PC-3 (cell line): Measurements from ENCODE around the gene HOXA9. TPM values are rescaled to one million over a fixed set of nuclear protein-coding genes. Genes with fewer than 3 reads are reported as not detected.

Experiments used
- ATAC-seq: fragments of 200-7000 bp; cut with Tn5 transposase; 2 replicates; pipeline ENCODE4 v1.9.1; 2020; ENCODE audit warnings: mild to moderate bottlenecking, moderate library complexity
- BruUV-seq: library from RNA; stranded (reverse); fragments of 400-500 nt; replicated peaks from 2 replicates; lab custom pipeline; 2021; lab: Mats Ljungman, UMichigan
- CTCF ChIA-PET: fragments of 300-600 bp; sonication (Branson Sonifier 250); formaldehyde crosslinking; loops from one replicate; lab custom pipeline; 2022; ENCODE audit warnings: antibody characterized with exemption; lab: Charles Lee
- POLR2A ChIA-PET: fragments of 300-600 bp; sonication (Branson Sonifier 250); formaldehyde crosslinking; loops from one replicate; lab custom pipeline; 2022; ENCODE audit warnings: antibody characterized with exemption; ENCODE audit not compliant: unreplicated experiment; lab: Charles Lee
- DNase-seq: peaks from one replicate; pipeline ENCODE4 v3.0.0-alpha.2; 2015
- H2AFZ ChIP-seq: fragments of 300-600 bp; sonication (generic); 2 replicates; pipeline ENCODE4 v1.6.0; 2016; ENCODE audit warnings: antibody characterized with exemption, low read length
- H3F3A ChIP-seq: fragments of 300-600 bp; sonication (generic); one replicate; pipeline ENCODE4 v1.6.0; 2017; ENCODE audit warnings: antibody characterized with exemption, low read length, control low read depth, mild to moderate bottlenecking; ENCODE audit not compliant: unreplicated experiment
- H3K27ac ChIP-seq: fragments of 300-600 bp; sonication (generic); 2 replicates; pipeline ENCODE4 v1.5.1; 2016; ENCODE audit warnings: mild to moderate bottlenecking, low read length
- H3K27me3 ChIP-seq: fragments of 300-600 bp; sonication (generic); 2 replicates; pipeline ENCODE4 v1.6.1; 2016; ENCODE audit warnings: low read length, mixed read lengths
- H3K36me3 ChIP-seq: fragments of 300-600 bp; sonication (generic); 2 replicates; pipeline ENCODE4 v1.6.1; 2016; ENCODE audit warnings: low read depth, mixed run types, low read length, mixed read lengths
- H3K4me1 ChIP-seq: fragments of 300-600 bp; sonication (generic); 2 replicates; pipeline ENCODE4 v1.5.1; 2016; ENCODE audit warnings: low read length; ENCODE audit not compliant: insufficient read depth
- H3K4me2 ChIP-seq: fragments of 300-600 bp; sonication (generic); 2 replicates; pipeline ENCODE4 v1.6.0; 2016; ENCODE audit warnings: low read length
- H3K4me3 ChIP-seq: fragments of 300-600 bp; sonication (generic); 2 replicates; pipeline ENCODE4 v1.5.1; 2016; ENCODE audit warnings: mild to moderate bottlenecking, low read length, mixed read lengths
- H3K79me2 ChIP-seq: fragments of 300-600 bp; sonication (generic); 2 replicates; pipeline ENCODE4 v1.6.1; 2017; ENCODE audit warnings: low read length, mixed read lengths
- H3K9ac ChIP-seq: fragments of 300-600 bp; sonication (generic); 2 replicates; pipeline ENCODE4 v1.6.0; 2016; ENCODE audit warnings: mild to moderate bottlenecking, low read length
- H3K9me2 ChIP-seq: fragments of 300-600 bp; sonication (generic); replicated peaks from 2 replicates; pipeline ENCODE4 v1.6.1; 2016; ENCODE audit warnings: mixed run types, low read length, mixed read lengths
- H3K9me3 ChIP-seq: fragments of 300-600 bp; sonication (generic); 2 replicates; pipeline ENCODE4 v1.6.1; 2016; ENCODE audit warnings: low read length, mixed read lengths
- H4K20me1 ChIP-seq: fragments of 300-600 bp; sonication (generic); 2 replicates; pipeline ENCODE4 v1.6.1; 2016; ENCODE audit warnings: low read length, mixed read lengths
- EZH2 ChIP-seq: fragments of 300-600 bp; sonication (generic); IDR thresholded peaks from one replicate; pipeline ENCODE4 v1.6.1; 2017; ENCODE audit warnings: antibody characterized with exemption, mild to moderate bottlenecking, low read length; ENCODE audit not compliant: unreplicated experiment
- EZH2phosphoT487 ChIP-seq: fragments of 300-600 bp; sonication (generic); IDR thresholded peaks from 2 replicates; pipeline ENCODE4 v1.6.1; 2018; ENCODE audit warnings: mild to moderate bottlenecking, antibody characterized with exemption, low read length, borderline replicate concordance
- intact Hi-C: fragments of 100-400 bp; cut with micrococcal nuclease; formaldehyde crosslinking; loops from 2 replicates; pipeline ENCODE4 v1.9.0; 2023
- total RNA-seq: library from RNA; depleted of rRNA; stranded (reverse); fragments of >200 nt; gene quantifications from 2 replicates; pipeline ENCODE4 v1.2.3, GENCODE V29; 2014
- TF ChIP-seq, protein P1 (sequence below): fragments of 300-600 bp; sonication (generic); conservative IDR thresholded peaks from 2 replicates; pipeline ENCODE4 v1.5.1; 2017; ENCODE audit warnings: antibody characterized with exemption, low read depth, mild to moderate bottlenecking, low read length

The HOXA9 gene
- total RNA-seq, 1 experiment from 2014 or later: 69.0 TPM

DNA sequence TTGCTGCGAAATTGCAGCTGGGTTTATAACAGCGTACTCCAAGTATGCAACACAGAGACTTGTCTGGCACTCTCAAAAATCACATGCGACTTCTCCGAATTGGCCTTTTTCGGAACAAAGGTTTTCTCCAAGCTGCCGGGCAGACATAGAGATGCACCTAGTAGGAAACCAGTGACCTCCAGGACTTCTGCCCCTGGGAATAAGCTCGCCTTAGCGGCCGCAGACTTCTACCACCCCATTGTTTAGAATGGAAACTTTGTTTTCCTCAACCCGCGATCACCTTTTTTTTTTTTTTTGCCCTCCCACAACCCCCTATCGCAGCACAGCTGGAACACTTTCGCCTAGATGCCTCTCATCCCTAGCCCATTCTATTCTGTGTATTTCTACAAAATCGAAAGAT lies 13.7 kb upstream of the HOXA9 start:
- peak overlapping the region; percentile 97 for H3K27ac ChIP-seq
- ChIA-PET CTCF (interaction anchor here (0.7 to 1.3 kb wide), 4 partner anchors 10 to 575 kb away, joined by 4 to 11 read pairs (median 7); no protein-coding TSS in a partner anchor), POLR2A (interaction anchor here (0.5 to 1.3 kb wide), 2 partner anchors 8 to 11 kb away, joined by 7 read pairs; no protein-coding TSS in a partner anchor)
- peak overlapping the region; percentile 84 for H3K4me3 ChIP-seq
- intact Hi-C loops: no loop called here
- no peaks in the 10 kb centered on the region for H4K20me1 ChIP-seq
- H3F3A ChIP-seq: no peaks in the 10 kb centered on the region
- no peaks in the 10 kb centered on the region for H3K9me2 ChIP-seq
- peak overlapping the region; percentile 90 for H3K9ac ChIP-seq
- no peaks in the 10 kb centered on the region for H3K9me3 ChIP-seq
- peaks cover 99% of the 10 kb centered on the region for H3K79me2 ChIP-seq
- H3K4me2 ChIP-seq: peak overlapping the region; percentile 93
- no peak overlapping the region for H2AFZ ChIP-seq
- DNase-seq: no peak
- no peaks in the 10 kb centered on the region for H3K27me3 ChIP-seq
- H3K4me1 ChIP-seq: peaks cover 46% of the 10 kb centered on the region
- no peak for ATAC-seq
- no TSS peak for BruUV-seq
- H3K36me3 ChIP-seq: no peaks in the 10 kb centered on the region
- TF ChIP-seq, protein P1, sequence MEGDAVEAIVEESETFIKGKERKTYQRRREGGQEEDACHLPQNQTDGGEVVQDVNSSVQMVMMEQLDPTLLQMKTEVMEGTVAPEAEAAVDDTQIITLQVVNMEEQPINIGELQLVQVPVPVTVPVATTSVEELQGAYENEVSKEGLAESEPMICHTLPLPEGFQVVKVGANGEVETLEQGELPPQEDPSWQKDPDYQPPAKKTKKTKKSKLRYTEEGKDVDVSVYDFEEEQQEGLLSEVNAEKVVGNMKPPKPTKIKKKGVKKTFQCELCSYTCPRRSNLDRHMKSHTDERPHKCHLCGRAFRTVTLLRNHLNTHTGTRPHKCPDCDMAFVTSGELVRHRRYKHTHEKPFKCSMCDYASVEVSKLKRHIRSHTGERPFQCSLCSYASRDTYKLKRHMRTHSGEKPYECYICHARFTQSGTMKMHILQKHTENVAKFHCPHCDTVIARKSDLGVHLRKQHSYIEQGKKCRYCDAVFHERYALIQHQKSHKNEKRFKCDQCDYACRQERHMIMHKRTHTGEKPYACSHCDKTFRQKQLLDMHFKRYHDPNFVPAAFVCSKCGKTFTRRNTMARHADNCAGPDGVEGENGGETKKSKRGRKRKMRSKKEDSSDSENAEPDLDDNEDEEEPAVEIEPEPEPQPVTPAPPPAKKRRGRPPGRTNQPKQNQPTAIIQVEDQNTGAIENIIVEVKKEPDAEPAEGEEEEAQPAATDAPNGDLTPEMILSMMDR: no peak
- TF ChIP-seq EZH2 (no peak), EZH2phosphoT487 (no peak)

GRCh38 chr7:27178366-27178765 lies 13.0 kb upstream of the HOXA9 start:
- ATAC-seq: no peak
- Histone ChIP-seq H4K20me1 (no peaks in the 10 kb centered on the region), H3K9me3 (no peaks in the 10 kb centered on the region), H3K27ac (peak overlapping the region; percentile 97), H3K9me2 (no peaks in the 10 kb centered on the region), H3K4me3 (peak overlapping the region; percentile 84), H2AFZ (no peak overlapping the region), H3F3A (no peaks in the 10 kb centered on the region), H3K4me1 (peaks cover 46% of the 10 kb centered on the region), H3K27me3 (no peaks in the 10 kb centered on the region), H3K79me2 (peaks cover 99% of the 10 kb centered on the region), H3K4me2 (peak overlapping the region; percentile 93), H3K9ac (peak overlapping the region; percentile 90), H3K36me3 (no peaks in the 10 kb centered on the region)
- DNase-seq: no peak
- intact Hi-C loops: no loop called here
- no TSS peak for BruUV-seq
- POLR2A ChIA-PET: interaction anchor here (0.5 to 1.3 kb wide), 2 partner anchors 9 to 11 kb away, joined by 7 read pairs; no protein-coding TSS in a partner anchor
- CTCF ChIA-PET: no interaction called here
- TF ChIP-seq, protein P1: no peak
- TF ChIP-seq EZH2 (no peak), EZH2phosphoT487 (no peak)

GRCh38 chr7:27177795-27178320 lies 12.5 kb upstream of the HOXA9 start:
- Histone ChIP-seq H2AFZ (no peak overlapping the region), H4K20me1 (no peaks in the 10 kb centered on the region), H3K9me2 (no peaks in the 10 kb centered on the region), H3K79me2 (peaks cover 99% of the 10 kb centered on the region), H3F3A (no peaks in the 10 kb centered on the region), H3K27ac (peak overlapping the region; percentile 97), H3K4me1 (peaks cover 45% of the 10 kb centered on the region), H3K36me3 (no peaks in the 10 kb centered on the region), H3K9me3 (no peaks in the 10 kb centered on the region), H3K27me3 (no peaks in the 10 kb centered on the region), H3K9ac (peak overlapping the region; percentile 90), H3K4me2 (peak overlapping the region; percentile 93), H3K4me3 (peak overlapping the region; percentile 84)
- DNase-seq: no peak
- intact Hi-C loops: no loop called here
- POLR2A ChIA-PET: interaction anchor here (0.5 kb wide), 1 partner anchor 428 kb away, joined by 4 read pairs; no protein-coding TSS in a partner anchor
- TF ChIP-seq, protein P1: no peak
- TF ChIP-seq EZH2phosphoT487: no peak
- TF ChIP-seq EZH2: no peak
- BruUV-seq: no TSS peak
- CTCF ChIA-PET: no interaction called here
- ATAC-seq: no peak
